NCI-H2107 treated with DMSO at 0.1 percent for 48 hours (cell line): ENCODE data around the gene C20orf204.
"Not testable (repeated sequence)": the region's sequence is repeated elsewhere in the genome, so short reads cannot be mapped to it uniquely, and the experiment has no call there.

ENCODE experiments used
- DNase-seq: peaks from one replicate; lab custom pipeline; 2025; ENCODE audit not compliant: unreplicated experiment; lab: John Stamatoyannopoulos, UW

Gene C20orf204

GRCh38 chr20:64035933-64036345, at the start of gene C20orf204:
Gene C20orf204 (plus strand): TSS chr20:64036182. CDS start chr20:64036324, 142 bp downstream.
- DNase-seq = no peak

GRCh38 chr20:64000906-64001305, 35.1 kb upstream of the C20orf204 start:
- DNase-seq = no peak

GRCh38 chr20:64001607-64002011, 34.4 kb upstream of the C20orf204 start:
- DNase-seq = peak; percentile 97

- DNase-seq = no peak
These were observed 31.8 kb upstream of the C20orf204 start for GRCh38 chr20:64003960-64004725.

- DNase-seq = no peak
These were observed 30.6 kb upstream of the C20orf204 start for GRCh38 chr20:64005394-64005793.

GRCh38 chr20:64006490-64006889, 29.5 kb upstream of the C20orf204 start:
- DNase-seq = no peak

- DNase-seq = no peak
These were observed 29.1 kb upstream of the C20orf204 start for GRCh38 chr20:64006902-64007301.

GRCh38 chr20:64009811-64010387, 26.1 kb upstream of the C20orf204 start:
- DNase-seq = no peak

GRCh38 chr20:64010711-64011237, 25.2 kb upstream of the C20orf204 start:
- DNase-seq = no peak

- DNase-seq = no peak
These were observed 24.6 kb upstream of the C20orf204 start for GRCh38 chr20:64011366-64011779.

- not testable (repeated sequence) for DNase-seq
These were observed 23.4 kb upstream of the C20orf204 start for GRCh38 chr20:64012385-64013154.

- no peak for DNase-seq
These were observed 20.3 kb upstream of the C20orf204 start for GRCh38 chr20:64015635-64016034.

- DNase-seq = no peak
These were observed 14.6 kb upstream of the C20orf204 start for GRCh38 chr20:64021124-64021975.

GRCh38 chr20:64022671-64023360, 13.2 kb upstream of the C20orf204 start:
- DNase-seq = no peak

GRCh38 chr20:64023361-64024140, 12.4 kb upstream of the C20orf204 start:
- no peak for DNase-seq

GRCh38 chr20:64024141-64024990, 11.6 kb upstream of the C20orf204 start:
- no peak for DNase-seq

GRCh38 chr20:64025101-64025825, 10.7 kb upstream of the C20orf204 start:
- DNase-seq = no peak
